Fibroblast of skin of right quadriceps (primary cell): ENCODE results near the gene DNAH1.
A peak's percentile ranks its signal among the peaks of the same experiment; 100 is the strongest.
"Not testable (repeated sequence)": the region's sequence is repeated elsewhere in the genome, so short reads cannot be mapped to it uniquely, and the experiment has no call there.

Experiments
- DNase-seq: peaks from one replicate; pipeline ENCODE4 v3.0.0-alpha.2; 2013

Gene DNAH1

GRCh38 chr3:52313774-52314188, 2.3 kb upstream of the DNAH1 start:
- no peak for DNase-seq

GRCh38 chr3:52314489-52314888, 1.6 kb upstream of the DNAH1 start:
- DNase-seq: no peak

- no peak for DNase-seq
Observed at GRCh38 chr3:52315006-52315405, 1.1 kb upstream of the DNAH1 start.

DNA sequence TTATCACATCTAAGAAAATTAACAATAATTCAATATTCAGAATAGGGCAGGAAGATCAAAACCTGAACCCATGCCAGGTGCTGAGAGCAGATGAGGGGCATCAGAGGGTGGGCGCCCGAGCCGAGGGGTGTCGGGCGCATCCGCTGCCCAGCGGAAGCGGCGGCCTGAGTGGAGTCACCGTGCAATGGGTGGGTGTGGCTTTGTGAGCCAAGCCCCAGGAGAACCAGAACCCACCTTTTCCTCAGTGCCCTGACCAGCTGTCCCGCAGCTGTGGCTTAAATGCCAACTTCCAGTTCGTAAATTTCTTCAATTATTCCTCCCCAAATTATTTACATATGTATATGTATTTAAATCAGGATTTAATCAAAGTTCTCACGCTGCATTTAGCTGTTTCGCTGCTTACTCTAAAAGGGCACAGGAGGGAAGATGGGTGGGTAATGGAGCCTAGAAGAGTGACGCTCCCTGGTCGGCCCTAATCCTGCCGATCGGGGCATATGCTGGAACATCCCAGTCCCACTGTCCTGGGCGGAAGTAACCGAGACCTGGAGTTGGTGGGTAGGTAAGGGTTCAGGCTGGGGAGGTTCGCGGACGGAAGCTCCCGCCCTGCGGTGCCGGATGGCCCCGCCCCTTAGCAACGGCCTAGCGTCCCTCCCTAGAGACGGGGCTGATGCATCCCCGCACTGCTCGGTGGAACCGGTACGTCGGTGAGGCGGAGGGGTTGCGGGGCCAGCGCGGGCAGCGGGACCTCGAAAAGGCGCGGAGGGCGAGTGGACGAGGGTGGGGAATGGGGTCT, 1.3 kb downstream of the DNAH1 start:
- DNase-seq: peak; percentile 26

GRCh38 chr3:52318186-52318816, 2.2 kb downstream of the DNAH1 start:
- DNase-seq: no peak

DNA sequence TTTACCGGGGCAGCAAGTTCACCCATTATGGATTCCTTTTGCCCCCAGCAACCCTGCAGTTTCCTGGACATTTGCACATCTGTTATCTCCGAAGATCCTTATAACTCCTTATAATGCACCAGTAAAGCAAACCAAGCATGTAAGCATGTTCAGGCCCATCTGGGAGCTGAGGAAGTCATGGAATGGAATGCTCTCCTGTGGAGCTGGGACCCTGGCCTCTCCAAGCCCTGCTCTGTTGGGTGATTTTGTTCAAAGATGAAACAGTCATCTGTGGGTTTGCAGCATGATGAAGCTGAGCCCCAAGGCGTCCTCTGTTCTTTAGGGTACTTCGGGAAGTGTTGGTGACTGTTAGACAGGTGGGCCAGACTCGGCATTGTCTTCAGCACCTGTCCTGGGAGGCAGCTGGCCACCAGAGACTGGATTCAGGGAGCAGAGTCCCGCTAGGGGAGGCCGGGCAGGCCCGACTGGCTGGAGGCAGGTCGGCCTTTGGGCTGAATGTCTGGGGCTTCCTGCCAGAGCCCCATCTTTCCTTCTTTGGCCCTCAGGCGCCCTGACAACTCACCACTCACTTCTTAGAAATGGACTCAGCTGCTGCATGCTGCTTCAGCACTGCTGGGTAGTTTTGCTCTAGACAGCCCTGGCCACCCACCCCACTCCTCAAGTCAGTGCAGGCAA, 3.9 kb downstream of the DNAH1 start:
- DNase-seq: no peak

GRCh38 chr3:52321481-52321880, 5.4 kb downstream of the DNAH1 start:
- no peak for DNase-seq

DNA sequence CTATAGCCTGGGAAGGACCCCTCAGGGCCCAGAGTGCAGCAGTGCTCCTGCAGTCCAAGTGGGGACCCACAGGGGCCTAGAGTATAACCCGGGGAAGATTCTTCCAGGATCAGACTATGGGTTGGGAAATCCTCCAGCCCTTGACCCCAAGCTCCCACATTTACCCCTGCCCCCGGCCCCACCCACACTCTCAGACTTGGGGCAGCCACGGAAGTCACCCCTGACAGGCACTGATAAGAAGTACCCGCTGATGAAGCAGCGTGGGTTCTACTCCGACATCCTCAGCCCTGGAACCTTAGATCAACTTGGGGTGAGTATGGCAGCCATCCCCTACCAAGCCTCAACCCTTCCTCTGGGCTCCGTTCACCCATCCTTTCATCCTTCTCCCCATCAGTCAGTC, 6.3 kb downstream of the DNAH1 start:
- DNase-seq: no peak

DNA sequence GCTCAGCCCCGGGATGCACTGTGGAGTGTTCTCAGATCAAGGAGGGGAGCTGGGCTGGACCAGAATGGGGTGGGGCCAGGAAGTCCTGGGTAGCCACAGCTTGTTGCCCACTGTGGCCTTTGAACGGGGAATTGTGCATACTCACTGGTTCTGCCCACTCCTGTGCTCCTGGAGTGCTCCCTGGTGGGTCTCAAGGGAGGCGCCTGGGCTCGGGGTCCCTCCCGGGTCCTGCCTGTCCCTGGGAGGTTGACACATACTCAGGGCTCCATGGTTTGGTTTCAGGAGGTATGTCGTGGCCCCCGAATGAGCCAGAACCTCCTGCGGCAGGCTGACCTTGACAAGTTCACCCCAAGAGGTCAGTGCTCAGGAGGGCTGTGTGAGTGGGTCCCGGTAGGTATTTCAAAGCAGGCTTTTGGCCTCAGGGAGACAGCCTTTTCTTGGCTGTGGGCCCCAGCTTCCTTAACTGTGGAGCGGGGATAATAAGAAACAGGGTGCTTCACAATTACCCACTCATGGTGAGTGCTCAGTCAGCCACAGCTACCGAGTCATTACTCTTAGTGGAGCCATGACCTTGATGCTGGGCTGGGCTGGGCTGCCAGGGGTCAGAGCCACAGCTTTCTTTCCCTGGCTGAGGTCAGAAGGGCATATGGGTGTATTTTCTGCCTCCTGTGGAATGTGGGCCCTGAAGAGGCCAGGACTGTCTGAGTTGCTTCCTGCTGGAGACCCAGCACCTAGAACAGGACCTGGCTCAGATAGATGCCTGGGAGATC, 7.6 kb downstream of the DNAH1 start:
- DNase-seq: no peak

DNA sequence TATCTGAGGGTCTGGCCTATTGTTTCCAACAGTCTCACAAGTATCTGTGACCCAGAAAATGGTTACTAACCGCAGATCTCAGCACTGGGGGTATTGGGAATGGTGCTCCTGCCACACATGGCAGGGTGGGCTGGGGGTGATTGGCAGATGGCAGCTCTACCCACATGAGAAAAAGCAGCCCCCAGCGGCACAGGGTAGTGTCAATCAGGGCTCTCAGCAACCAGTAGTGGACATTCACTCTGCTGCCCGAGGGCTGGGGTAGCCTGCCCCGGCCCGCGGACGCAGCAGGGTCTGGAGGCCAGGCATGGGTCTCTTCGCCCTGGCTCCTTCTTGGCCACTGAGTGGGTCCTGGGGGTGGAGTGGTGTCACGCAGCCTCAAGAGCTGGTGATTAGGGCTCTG, 8.6 kb downstream of the DNAH1 start:
- DNase-seq: no peak

DNA sequence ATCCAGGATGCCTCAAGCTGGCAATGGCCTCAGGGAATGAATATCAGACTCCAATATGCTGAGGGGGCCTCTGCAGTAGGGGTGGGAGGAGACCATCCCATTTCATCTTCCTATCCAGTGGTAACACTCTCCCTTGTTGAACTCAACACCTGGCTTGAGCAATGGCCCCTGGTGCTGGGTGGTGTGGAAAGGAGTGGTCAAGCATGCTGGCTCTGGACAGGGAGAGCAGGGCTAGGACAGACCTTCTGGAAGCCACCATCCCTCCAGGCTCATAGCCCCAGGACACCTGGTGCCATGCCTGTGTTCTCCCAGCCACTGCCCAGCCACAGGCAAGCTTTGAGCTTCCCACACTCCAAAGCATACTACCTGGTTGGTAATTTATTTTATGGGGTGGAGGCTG, 9.6 kb downstream of the DNAH1 start:
- no peak for DNase-seq

GRCh38 chr3:52326976-52327375, 10.9 kb downstream of the DNAH1 start:
- DNase-seq: no peak

DNA sequence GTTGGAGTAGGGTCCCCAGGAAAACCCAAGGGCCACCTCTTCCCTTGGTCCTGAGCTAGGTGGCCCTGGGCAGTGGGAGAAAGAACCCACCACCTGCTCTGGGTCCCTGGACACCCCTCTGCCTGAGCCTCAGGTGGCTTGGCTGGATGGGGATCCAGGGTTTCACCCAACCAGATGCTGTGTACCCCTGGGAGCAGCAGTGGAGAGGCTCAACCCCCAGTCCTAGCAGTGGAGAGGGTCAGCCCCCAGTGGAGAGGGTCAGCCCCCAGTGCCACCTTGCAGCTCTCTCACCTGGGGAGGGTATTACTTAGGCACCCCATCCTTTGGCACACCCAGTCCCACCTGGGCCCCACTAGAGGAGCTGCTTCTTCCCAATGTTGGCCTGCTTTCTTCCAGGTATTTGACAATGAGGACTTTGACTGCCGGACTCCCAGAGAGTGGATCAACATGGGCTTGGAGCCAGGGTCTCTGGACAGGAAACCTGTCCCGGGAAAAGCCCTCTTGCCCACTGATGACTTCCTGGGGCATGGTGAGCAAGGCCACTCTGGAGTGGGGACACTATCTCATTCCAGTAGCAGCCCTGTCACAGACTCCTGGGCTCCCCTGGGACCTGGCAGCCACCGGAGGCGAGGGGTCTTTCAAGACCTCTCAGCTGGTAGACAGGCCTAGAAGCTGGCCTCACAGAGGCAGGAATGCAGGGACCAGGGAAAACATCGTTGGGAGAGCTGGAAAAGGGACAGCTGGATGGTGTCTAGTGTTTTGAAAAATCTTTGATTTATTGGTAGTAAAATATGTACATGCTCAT, 11.6 kb downstream of the DNAH1 start:
- no peak for DNase-seq

GRCh38 chr3:52328536-52329080, 12.5 kb downstream of the DNAH1 start:
- DNase-seq: no peak

GRCh38 chr3:52330194-52330805, 14.2 kb downstream of the DNAH1 start:
- no peak for DNase-seq

DNA sequence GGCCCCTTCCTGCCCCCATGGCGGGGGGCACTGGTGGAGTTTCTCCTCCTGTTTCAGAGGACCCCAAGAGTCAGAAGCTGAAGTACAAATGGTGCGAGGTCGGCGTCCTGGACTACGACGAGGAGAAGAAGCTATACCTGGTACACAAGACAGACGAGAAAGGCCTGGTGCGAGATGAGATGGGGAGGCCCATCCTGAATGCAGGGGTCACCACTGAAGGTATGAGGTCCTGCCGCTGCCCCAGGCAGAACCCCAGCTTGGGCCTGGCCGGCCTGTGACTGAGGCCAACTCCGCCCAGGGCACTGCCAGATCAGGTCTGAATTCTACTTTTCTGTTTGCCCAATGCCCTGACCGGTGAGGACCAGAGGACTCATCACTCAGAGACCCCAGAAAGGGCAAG, 15.0 kb downstream of the DNAH1 start:
- DNase-seq: no peak

DNA sequence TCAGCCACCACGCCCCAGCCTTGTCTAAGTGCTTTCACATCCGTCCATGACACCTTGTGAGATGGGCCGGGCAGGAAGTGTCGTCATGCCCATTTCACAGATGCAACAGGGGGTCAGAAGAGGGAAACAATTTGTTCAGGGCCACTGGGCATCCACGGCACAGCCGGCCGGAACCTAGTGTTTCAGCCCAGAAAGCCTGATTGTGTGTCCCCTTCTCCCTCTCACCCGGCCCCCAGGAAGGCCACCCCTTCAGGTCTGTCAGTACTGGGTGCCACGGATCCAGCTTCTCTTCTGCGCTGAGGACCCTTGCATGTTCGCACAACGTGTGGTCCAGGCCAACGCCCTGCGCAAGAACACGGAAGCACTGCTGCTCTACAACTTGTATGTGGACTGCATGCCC, 15.8 kb downstream of the DNAH1 start:
- no peak for DNase-seq

- peak; percentile 24 for DNase-seq
Observed at GRCh38 chr3:52333869-52334557, 17.9 kb downstream of the DNAH1 start.

- not testable (repeated sequence) for DNase-seq
Observed at GRCh38 chr3:52338131-52338530, 22.0 kb downstream of the DNAH1 start.

GRCh38 chr3:52339612-52340011, 23.5 kb downstream of the DNAH1 start:
- DNase-seq: peak; percentile 79

DNA sequence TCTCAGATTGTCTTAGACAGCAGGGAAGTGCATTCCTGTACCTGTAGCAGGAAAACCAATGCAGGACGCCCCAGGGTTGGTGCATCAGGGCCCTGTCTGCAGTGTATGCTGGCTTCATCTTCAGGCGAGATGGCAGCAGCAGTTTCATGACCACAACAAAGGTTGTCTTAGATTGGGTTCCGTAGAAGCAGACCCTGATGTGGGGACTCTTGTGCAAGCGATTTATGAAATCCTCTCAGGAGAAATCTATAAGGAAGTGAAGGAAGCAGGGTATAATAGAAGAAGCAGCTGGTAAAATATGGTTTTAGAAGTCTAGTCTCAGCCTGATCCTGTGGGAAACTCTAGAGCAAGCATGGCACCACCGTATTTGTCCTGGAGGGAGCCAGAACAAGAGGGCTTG, 25.0 kb downstream of the DNAH1 start:
- DNase-seq: no peak
